HepG2 (cell line): ENCODE results near the gene CCDC142. TPM values are rescaled to one million over a fixed set of nuclear protein-coding genes. Genes with fewer than 3 reads are reported as not detected.

Source experiments
- ARID3A ChIP-seq: IDR thresholded peaks from 2 replicates; pipeline ENCODE4 v1.6.1; 2012; ENCODE audit warnings: low read depth, low read length, improper control_type of control experiment
- CEBPG ChIP-seq: IDR thresholded peaks from 2 replicates; pipeline ENCODE4 v1.6.1; 2016
- DNMT3B ChIP-seq: conservative IDR thresholded peaks from 2 replicates; pipeline ENCODE4 v1.6.1; 2016; ENCODE audit warnings: missing biosample characterization, control low read depth
- EED ChIP-seq: sonication (generic); formaldehyde crosslinking; IDR thresholded peaks from 2 replicates; pipeline ENCODE4 v1.5.0; 2020; ENCODE audit warnings: mild to moderate bottlenecking, missing genetic modification reagents
- SNAPC2 ChIP-seq: sonication (generic); formaldehyde crosslinking; IDR thresholded peaks from 2 replicates; pipeline ENCODE4 v1.8.1; 2022; ENCODE audit warnings: mild to moderate bottlenecking, missing genetic modification reagents
- ZNF142 ChIP-seq: sonication (generic); formaldehyde crosslinking; IDR thresholded peaks from 2 replicates; pipeline ENCODE4 v1.4.0; 2020; ENCODE audit warnings: missing genetic modification reagents
- ZNF33B ChIP-seq: sonication (generic); formaldehyde crosslinking; IDR thresholded peaks from 2 replicates; pipeline ENCODE4 v1.5.1; 2020; ENCODE audit warnings: mild to moderate bottlenecking, missing genetic modification reagents
- ZNF713 ChIP-seq: sonication (generic); formaldehyde crosslinking; IDR thresholded peaks from 2 replicates; pipeline ENCODE4 v1.4.0; 2020; ENCODE audit warnings: mild to moderate bottlenecking, missing genetic modification reagents
- ZNF766 ChIP-seq: sonication (generic); formaldehyde crosslinking; IDR thresholded peaks from 2 replicates; pipeline ENCODE4 v1.5.0; 2020; ENCODE audit warnings: missing genetic modification reagents, borderline replicate concordance
- ZNF775 ChIP-seq: sonication (generic); formaldehyde crosslinking; IDR thresholded peaks from 2 replicates; pipeline ENCODE4 v1.4.0; 2020; ENCODE audit warnings: missing genetic modification reagents, mild to moderate bottlenecking, moderate library complexity, borderline replicate concordance
- ZNF777 ChIP-seq: sonication (generic); formaldehyde crosslinking; IDR thresholded peaks from 2 replicates; pipeline ENCODE4 v1.4.0; 2020; ENCODE audit warnings: missing genetic modification reagents
- polyA plus RNA-seq, 8 experiments: library from polyadenylated mRNA; depleted of rRNA in 3 of 8; stranded (reverse) in 7 of 8; unstranded in 1 of 8; fragments of >200 nt; fragmentation: Illumina TruSeq in 4 of 8; extraction: Trizol in 4 of 8; gene quantifications; 2 replicates each; pipeline versions ENCODE4 v1.2.1 to v1.2.3, GENCODE V29; 2011 to 2016; ENCODE audit warnings: low read depth in 4 of 8, missing spikeins in 1 of 8, mixed read lengths in 1 of 8; ENCODE audit not compliant: insufficient read depth in 1 of 8
- total RNA-seq, 5 experiments: library from RNA; depleted of rRNA; stranded (reverse); fragments of >200 nt; fragmentation: Illumina TruSeq; extraction: Trizol; gene quantifications; 2 replicates each; pipeline ENCODE4 v1.2.3, GENCODE V29; 2016; ENCODE audit warnings: low read depth in 1 of 5
- TF ChIP-seq, protein P1 (sequence below), 2 experiments: sonication (generic) in 1 of 2; formaldehyde crosslinking in 1 of 2; IDR thresholded peaks; 2 replicates each; pipeline versions ENCODE4 v1.6.1 to v1.9.0; 2014 to 2022; ENCODE audit warnings: antibody characterized with exemption in 1 of 2, borderline replicate concordance in 1 of 2, inconsistent platforms in 1 of 2, low read depth in 1 of 2, missing genetic modification reagents in 1 of 2
- TF ChIP-seq, protein P2 (sequence below): sonication (generic); formaldehyde crosslinking; IDR thresholded peaks from 2 replicates; pipeline ENCODE4 v1.4.0; 2020; ENCODE audit warnings: mild to moderate bottlenecking, low read depth, missing genetic modification reagents

The CCDC142 gene
- total and polyA plus RNA-seq, 2 of the 13 experiments (the other 11 are each of a cell fraction or from before 2014, with no cell fraction given): 14.7 to 30.4 TPM

DNA sequence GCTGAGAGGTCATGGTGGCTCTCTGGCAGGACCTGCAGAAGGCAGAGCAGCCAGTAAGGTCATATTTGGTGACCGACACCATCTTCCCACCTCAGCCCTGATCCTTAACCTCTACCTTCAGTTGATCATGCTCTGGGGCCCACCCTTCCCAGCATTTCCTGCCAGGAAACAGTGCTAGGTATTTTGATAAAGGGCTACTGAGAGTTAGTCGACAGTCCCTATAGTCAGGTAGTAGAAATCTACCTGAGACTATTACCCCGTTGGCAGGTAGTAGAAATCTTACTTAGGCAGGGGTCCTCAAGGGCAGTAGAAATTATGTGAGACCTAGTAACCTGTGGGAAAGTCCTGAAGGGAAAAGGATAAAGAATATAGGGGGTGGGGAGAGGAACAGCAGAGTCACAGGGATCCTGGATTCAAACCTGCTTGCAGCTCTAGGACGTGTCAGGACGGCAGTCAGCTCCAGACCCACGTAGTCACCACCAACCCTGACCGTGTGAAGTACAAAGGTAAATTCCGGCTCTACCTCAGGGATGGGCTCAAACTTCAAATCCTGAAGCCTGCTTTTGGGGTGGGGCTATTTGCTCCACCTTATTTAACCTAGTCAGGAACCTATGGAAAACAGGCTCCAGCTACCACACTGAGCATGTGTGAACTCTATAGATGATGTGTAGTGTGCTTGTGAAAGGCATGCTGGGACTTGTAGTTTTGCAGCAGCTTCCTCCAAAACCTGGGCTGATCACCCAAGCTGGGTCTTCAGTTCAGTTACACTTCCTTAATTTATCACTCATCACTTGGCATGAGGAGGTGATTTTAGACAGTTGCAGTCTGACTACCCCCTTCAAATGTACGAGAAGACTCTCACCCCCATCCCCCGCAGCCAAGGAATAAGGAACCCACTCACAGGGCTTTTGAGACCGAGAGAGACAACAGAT is 43.2 kb upstream of the CCDC142 start, which contains the start of gene DQX1 (continued):
- TF ChIP-seq, protein P1, sequence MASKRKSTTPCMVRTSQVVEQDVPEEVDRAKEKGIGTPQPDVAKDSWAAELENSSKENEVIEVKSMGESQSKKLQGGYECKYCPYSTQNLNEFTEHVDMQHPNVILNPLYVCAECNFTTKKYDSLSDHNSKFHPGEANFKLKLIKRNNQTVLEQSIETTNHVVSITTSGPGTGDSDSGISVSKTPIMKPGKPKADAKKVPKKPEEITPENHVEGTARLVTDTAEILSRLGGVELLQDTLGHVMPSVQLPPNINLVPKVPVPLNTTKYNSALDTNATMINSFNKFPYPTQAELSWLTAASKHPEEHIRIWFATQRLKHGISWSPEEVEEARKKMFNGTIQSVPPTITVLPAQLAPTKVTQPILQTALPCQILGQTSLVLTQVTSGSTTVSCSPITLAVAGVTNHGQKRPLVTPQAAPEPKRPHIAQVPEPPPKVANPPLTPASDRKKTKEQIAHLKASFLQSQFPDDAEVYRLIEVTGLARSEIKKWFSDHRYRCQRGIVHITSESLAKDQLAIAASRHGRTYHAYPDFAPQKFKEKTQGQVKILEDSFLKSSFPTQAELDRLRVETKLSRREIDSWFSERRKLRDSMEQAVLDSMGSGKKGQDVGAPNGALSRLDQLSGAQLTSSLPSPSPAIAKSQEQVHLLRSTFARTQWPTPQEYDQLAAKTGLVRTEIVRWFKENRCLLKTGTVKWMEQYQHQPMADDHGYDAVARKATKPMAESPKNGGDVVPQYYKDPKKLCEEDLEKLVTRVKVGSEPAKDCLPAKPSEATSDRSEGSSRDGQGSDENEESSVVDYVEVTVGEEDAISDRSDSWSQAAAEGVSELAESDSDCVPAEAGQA (IDR thresholded peaks at IDR 0.05; ENCODE audit: low read depth): peak; percentile 58; the same call in 1 of the 2 replicates
- TF ChIP-seq, protein P1 (CRISPR knock-in tag; IDR thresholded peaks at IDR 0.05; ENCODE audit: borderline replicate concordance): no peak
- TF ChIP-seq ZNF142 (CRISPR knock-in tag) (no peak), ZNF775 (CRISPR knock-in tag) (no peak), SNAPC2 (CRISPR knock-in tag) (no peak), EED (CRISPR knock-in tag) (0 out of 2 replicates have a peak, but pooled peaks have one; percentile 57), ZNF766 (CRISPR knock-in tag) (no peak), DNMT3B (CRISPR knock-in tag) (0 out of 2 replicates have a peak, but pooled peaks have one; percentile 30), ZNF33B (CRISPR knock-in tag) (no peak; the same call in 1 of the 2 replicates), CEBPG (CRISPR knock-in tag) (peak; percentile 59; the same call in 1 of the 2 replicates), ZNF713 (CRISPR knock-in tag) (no peak), ZNF777 (CRISPR knock-in tag) (no peak), ARID3A (no peak)
- TF ChIP-seq, protein P2, sequence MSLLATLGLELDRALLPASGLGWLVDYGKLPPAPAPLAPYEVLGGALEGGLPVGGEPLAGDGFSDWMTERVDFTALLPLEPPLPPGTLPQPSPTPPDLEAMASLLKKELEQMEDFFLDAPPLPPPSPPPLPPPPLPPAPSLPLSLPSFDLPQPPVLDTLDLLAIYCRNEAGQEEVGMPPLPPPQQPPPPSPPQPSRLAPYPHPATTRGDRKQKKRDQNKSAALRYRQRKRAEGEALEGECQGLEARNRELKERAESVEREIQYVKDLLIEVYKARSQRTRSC (CRISPR knock-in tag): no peak
